Measurements from ENCODE around the gene PKIG.

The PKIG gene

GRCh38 chr20:44601236-44601671 is 18.9 kb downstream of the PKIG start:
- TF ChIP-seq HDGF (IDR thresholded peaks at IDR 0.05; ENCODE audit: borderline replicate concordance) = no peak
- TF ChIP-seq BHLHE40 (IDR thresholded peaks at IDR 0.05; ENCODE audit: borderline replicate concordance) = no peak
- ChIA-PET POLR2A (no interaction called here), CTCF (no interaction called here)
- no peak for DNase-seq (ENCODE audit: extremely low spot score)

- POLR2A ChIA-PET = no interaction called here
- DNase-seq (ENCODE audit: extremely low spot score) = no peak
- TF ChIP-seq FOXA1 (IDR thresholded peaks at IDR 0.05) (no peak), LEF1 (IDR thresholded peaks at IDR 0.05; ENCODE audit: borderline replicate concordance) (no peak), SP1 (IDR thresholded peaks at IDR 0.05) (no peak), HDGF (IDR thresholded peaks at IDR 0.05; ENCODE audit: borderline replicate concordance) (no peak), L3MBTL2 (conservative IDR thresholded peaks at IDR 0.05) (no peak), TARDBP (IDR thresholded peaks at IDR 0.05) (no peak), ELF4 (IDR thresholded peaks at IDR 0.05) (no peak), BHLHE40 (IDR thresholded peaks at IDR 0.05; ENCODE audit: borderline replicate concordance) (no peak), ZNF384 (IDR thresholded peaks at IDR 0.05) (no peak), NFRKB (IDR thresholded peaks at IDR 0.05) (no peak), FOXM1 (IDR thresholded peaks at IDR 0.05; ENCODE audit: borderline replicate concordance) (no peak), FOXK2 (IDR thresholded peaks at IDR 0.05) (no peak), SUZ12 (IDR thresholded peaks at IDR 0.05) (no peak), ARNT (IDR thresholded peaks at IDR 0.05) (no peak), CTBP1 (IDR thresholded peaks at IDR 0.05; ENCODE audit: borderline replicate concordance) (no peak)
- TF ChIP-seq, protein P1, sequence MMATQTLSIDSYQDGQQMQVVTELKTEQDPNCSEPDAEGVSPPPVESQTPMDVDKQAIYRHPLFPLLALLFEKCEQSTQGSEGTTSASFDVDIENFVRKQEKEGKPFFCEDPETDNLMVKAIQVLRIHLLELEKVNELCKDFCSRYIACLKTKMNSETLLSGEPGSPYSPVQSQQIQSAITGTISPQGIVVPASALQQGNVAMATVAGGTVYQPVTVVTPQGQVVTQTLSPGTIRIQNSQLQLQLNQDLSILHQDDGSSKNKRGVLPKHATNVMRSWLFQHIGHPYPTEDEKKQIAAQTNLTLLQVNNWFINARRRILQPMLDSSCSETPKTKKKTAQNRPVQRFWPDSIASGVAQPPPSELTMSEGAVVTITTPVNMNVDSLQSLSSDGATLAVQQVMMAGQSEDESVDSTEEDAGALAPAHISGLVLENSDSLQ (IDR thresholded peaks at IDR 0.05) = no peak
- CTCF ChIA-PET = no interaction called here
Observed at GRCh38 chr20:44601801-44602204, 19.4 kb downstream of the PKIG start.

- ChIA-PET CTCF (interaction anchor here (0.6 kb wide), 1 partner anchor 13 kb away, joined by 3 read pairs; no protein-coding TSS in a partner anchor), POLR2A (no interaction called here)
- no peak for DNase-seq (ENCODE audit: extremely low spot score)
- TF ChIP-seq TARDBP (IDR thresholded peaks at IDR 0.05) (no peak), FOXM1 (IDR thresholded peaks at IDR 0.05; ENCODE audit: borderline replicate concordance) (no peak), BHLHE40 (IDR thresholded peaks at IDR 0.05; ENCODE audit: borderline replicate concordance) (no peak), CTBP1 (IDR thresholded peaks at IDR 0.05; ENCODE audit: borderline replicate concordance) (no peak), LEF1 (IDR thresholded peaks at IDR 0.05; ENCODE audit: borderline replicate concordance) (no peak), SUZ12 (IDR thresholded peaks at IDR 0.05) (no peak), ZNF384 (IDR thresholded peaks at IDR 0.05) (no peak), ARNT (IDR thresholded peaks at IDR 0.05) (no peak), FOXA1 (IDR thresholded peaks at IDR 0.05) (no peak), L3MBTL2 (conservative IDR thresholded peaks at IDR 0.05) (no peak), HDGF (IDR thresholded peaks at IDR 0.05; ENCODE audit: borderline replicate concordance) (no peak), ELF4 (IDR thresholded peaks at IDR 0.05) (no peak), SP1 (IDR thresholded peaks at IDR 0.05) (no peak), FOXK2 (IDR thresholded peaks at IDR 0.05) (no peak), NFRKB (IDR thresholded peaks at IDR 0.05) (no peak)
- TF ChIP-seq, protein P1 (IDR thresholded peaks at IDR 0.05) = no peak
Observed at GRCh38 chr20:44603327-44603726, 20.9 kb downstream of the PKIG start.

GRCh38 chr20:44606725-44607441 is 24.5 kb downstream of the PKIG start:
- no peak for DNase-seq (ENCODE audit: extremely low spot score)
- ChIA-PET CTCF (interaction anchor here (0.6 kb wide), 1 partner anchor 140 kb away, joined by 3 read pairs; no protein-coding TSS in a partner anchor), POLR2A (no interaction called here)
- TF ChIP-seq FOXA1 (IDR thresholded peaks at IDR 0.05) (no peak), HDGF (IDR thresholded peaks at IDR 0.05; ENCODE audit: borderline replicate concordance) (no peak), NFRKB (IDR thresholded peaks at IDR 0.05) (no peak), ELF4 (IDR thresholded peaks at IDR 0.05) (no peak), SP1 (IDR thresholded peaks at IDR 0.05) (no peak), BHLHE40 (IDR thresholded peaks at IDR 0.05; ENCODE audit: borderline replicate concordance) (no peak), FOXK2 (IDR thresholded peaks at IDR 0.05) (no peak), SUZ12 (IDR thresholded peaks at IDR 0.05) (no peak), ARNT (IDR thresholded peaks at IDR 0.05) (no peak), TARDBP (IDR thresholded peaks at IDR 0.05) (no peak)
- TF ChIP-seq, protein P1 (IDR thresholded peaks at IDR 0.05) = no peak

- POLR2A ChIA-PET = interaction anchor here (1.7 kb wide), 1 partner anchor 34 kb away, joined by 4 read pairs; no protein-coding TSS in a partner anchor
- no peak for TF ChIP-seq FOXM1 (IDR thresholded peaks at IDR 0.05; ENCODE audit: borderline replicate concordance)
- no peak for TF ChIP-seq HDGF (IDR thresholded peaks at IDR 0.05; ENCODE audit: borderline replicate concordance)
- no peak for TF ChIP-seq FOXA1 (IDR thresholded peaks at IDR 0.05)
- TF ChIP-seq TARDBP (IDR thresholded peaks at IDR 0.05) = no peak
- no peak for TF ChIP-seq CTBP1 (IDR thresholded peaks at IDR 0.05; ENCODE audit: borderline replicate concordance)
- TF ChIP-seq SP1 (IDR thresholded peaks at IDR 0.05) = no peak
- no peak for TF ChIP-seq ZNF384 (IDR thresholded peaks at IDR 0.05)
- no peak for TF ChIP-seq SUZ12 (IDR thresholded peaks at IDR 0.05)
- no peak for TF ChIP-seq ELF4 (IDR thresholded peaks at IDR 0.05)
- TF ChIP-seq L3MBTL2 (conservative IDR thresholded peaks at IDR 0.05) = no peak
- no peak for TF ChIP-seq NFRKB (IDR thresholded peaks at IDR 0.05)
- TF ChIP-seq FOXK2 (IDR thresholded peaks at IDR 0.05) = no peak
- TF ChIP-seq, protein P1 (IDR thresholded peaks at IDR 0.05) = no peak
- no peak for DNase-seq (ENCODE audit: extremely low spot score)
- CTCF ChIA-PET = interaction anchor here (1.0 kb wide), 1 partner anchor 87 kb away, joined by 3 read pairs; the partner anchor contains the start of gene SERINC3
Observed at GRCh38 chr20:44609006-44609515, 26.7 kb downstream of the PKIG start.

Measured in HEK293T (cell line).